ENCODE measurements around the gene LRRC75B.

DNA sequence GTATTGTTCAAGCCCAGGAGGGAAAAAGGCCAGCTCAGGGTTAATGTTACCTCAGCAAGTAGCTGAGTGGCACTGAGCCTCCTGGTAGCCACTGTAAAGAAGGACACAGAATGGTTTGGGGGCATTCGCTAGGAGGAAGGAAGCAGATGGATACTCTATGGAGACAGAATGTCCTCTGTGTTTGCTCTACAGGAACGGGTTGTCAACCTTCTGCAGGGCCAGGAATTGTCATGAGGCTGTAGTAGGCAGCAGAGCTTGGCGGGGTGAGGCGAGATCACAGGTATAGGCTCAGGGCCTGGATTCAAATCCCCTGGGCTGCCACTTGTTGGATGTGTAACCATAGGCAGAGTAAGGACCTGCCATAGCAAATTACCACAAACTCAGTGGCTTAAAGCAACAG lies 3.0 kb upstream of the LRRC75B start:
- TF ChIP-seq CTCF (CRISPR knock-in tag; IDR thresholded peaks at IDR 0.05) (no peak), POLR2G (IDR thresholded peaks at IDR 0.05; ENCODE audit: low read depth, low read length) (no peak), PAXIP1 (CRISPR knock-in tag; conservative IDR thresholded peaks at IDR 0.05) (no peak), NFE2L1 (CRISPR knock-in tag; IDR thresholded peaks at IDR 0.05; ENCODE audit: borderline replicate concordance) (no peak), CREM (IDR thresholded peaks at IDR 0.05) (no peak), CREM (CRISPR knock-in tag; IDR thresholded peaks at IDR 0.05) (no peak), TBP (CRISPR knock-in tag; IDR thresholded peaks at IDR 0.05) (no peak)
- TF ChIP-seq, protein P1, sequence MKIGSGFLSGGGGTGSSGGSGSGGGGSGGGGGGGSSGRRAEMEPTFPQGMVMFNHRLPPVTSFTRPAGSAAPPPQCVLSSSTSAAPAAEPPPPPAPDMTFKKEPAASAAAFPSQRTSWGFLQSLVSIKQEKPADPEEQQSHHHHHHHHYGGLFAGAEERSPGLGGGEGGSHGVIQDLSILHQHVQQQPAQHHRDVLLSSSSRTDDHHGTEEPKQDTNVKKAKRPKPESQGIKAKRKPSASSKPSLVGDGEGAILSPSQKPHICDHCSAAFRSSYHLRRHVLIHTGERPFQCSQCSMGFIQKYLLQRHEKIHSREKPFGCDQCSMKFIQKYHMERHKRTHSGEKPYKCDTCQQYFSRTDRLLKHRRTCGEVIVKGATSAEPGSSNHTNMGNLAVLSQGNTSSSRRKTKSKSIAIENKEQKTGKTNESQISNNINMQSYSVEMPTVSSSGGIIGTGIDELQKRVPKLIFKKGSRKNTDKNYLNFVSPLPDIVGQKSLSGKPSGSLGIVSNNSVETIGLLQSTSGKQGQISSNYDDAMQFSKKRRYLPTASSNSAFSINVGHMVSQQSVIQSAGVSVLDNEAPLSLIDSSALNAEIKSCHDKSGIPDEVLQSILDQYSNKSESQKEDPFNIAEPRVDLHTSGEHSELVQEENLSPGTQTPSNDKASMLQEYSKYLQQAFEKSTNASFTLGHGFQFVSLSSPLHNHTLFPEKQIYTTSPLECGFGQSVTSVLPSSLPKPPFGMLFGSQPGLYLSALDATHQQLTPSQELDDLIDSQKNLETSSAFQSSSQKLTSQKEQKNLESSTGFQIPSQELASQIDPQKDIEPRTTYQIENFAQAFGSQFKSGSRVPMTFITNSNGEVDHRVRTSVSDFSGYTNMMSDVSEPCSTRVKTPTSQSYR (CRISPR knock-in tag; IDR thresholded peaks at IDR 0.05; ENCODE audit: borderline replicate concordance): no peak

Data from HepG2 (cell line).